ENCODE measurements around the gene SLC14A1.

SLC14A1 gene

DNA sequence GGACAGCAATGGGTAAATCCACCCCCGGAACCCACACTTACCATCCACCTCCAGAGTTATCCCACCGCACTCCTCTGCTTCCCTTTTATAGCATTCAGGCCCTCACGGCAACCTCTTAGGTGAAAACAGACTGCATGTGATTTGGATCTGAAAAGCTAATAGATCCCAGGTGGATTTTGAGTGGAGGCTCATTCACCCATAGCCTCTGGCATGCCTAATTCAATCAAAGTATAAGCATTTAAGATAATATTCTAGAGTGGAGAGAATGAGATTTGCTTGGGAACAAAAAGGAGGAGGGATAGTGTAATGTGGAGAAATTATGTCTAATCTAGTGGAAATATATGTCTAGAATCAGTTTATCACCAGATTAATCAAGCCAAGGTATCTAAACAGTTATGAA lies 17.1 kb downstream of the SLC14A1 start:
- no peak for TF ChIP-seq FOXP2 (optimal IDR thresholded peaks at IDR 0.05; ENCODE audit: borderline replicate concordance, extremely low read depth, extremely low read length, insufficient read depth)
- no peak for TF ChIP-seq REST (IDR thresholded peaks at IDR 0.05; ENCODE audit: insufficient read depth in 1 of 2, low read depth in 2 of 2, low read length in 2 of 2)
- no peak for TF ChIP-seq TAF1 (IDR thresholded peaks at IDR 0.05; ENCODE audit: borderline replicate concordance, insufficient read depth, low read length)
- TF ChIP-seq POLR2AphosphoS5 (IDR thresholded peaks at IDR 0.05; ENCODE audit: low read depth, low read length), result no peak
- no peak for TF ChIP-seq SIN3A (IDR thresholded peaks at IDR 0.05; ENCODE audit: borderline replicate concordance, insufficient read depth, low read length)

DNA sequence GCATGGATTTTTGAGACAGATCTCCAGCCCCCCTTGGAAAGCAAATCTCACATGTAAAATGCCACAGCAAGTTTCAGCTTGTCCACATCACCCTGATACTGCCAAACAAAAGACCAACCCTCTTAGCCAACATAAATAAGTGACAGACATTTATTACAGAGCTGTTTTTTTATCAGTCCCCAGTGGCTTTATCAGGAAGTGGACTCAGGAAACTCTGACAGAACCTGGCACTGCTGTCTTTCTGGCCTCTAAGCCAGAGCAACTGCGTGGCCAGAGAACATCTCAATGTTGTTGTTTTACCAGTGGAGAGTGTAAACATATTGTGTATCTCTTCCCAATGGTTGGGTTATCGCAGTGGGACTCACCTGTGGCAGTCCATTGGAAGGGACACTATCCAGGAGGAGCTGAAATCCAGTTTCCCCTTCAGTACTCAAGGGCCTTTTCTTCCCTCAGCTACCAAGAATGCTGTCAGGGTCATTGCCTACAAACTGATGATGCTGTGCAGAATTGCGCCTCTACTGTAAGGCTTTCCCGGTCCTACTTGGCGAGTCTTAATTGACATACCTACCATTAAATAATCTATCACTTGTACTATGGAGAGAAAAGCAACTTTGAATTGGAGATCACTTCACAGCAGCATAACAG lies 22.0 kb downstream of the SLC14A1 start:
- TF ChIP-seq TAF1 (IDR thresholded peaks at IDR 0.05; ENCODE audit: borderline replicate concordance, insufficient read depth, low read length), result no peak
- no peak for TF ChIP-seq SIN3A (IDR thresholded peaks at IDR 0.05; ENCODE audit: borderline replicate concordance, insufficient read depth, low read length)
- TF ChIP-seq REST (IDR thresholded peaks at IDR 0.05; ENCODE audit: insufficient read depth in 1 of 2, low read depth in 2 of 2, low read length in 2 of 2), result no peak
- TF ChIP-seq POLR2AphosphoS5 (IDR thresholded peaks at IDR 0.05; ENCODE audit: low read depth, low read length), result no peak
- no peak for TF ChIP-seq FOXP2 (optimal IDR thresholded peaks at IDR 0.05; ENCODE audit: borderline replicate concordance, extremely low read depth, extremely low read length, insufficient read depth)

DNA sequence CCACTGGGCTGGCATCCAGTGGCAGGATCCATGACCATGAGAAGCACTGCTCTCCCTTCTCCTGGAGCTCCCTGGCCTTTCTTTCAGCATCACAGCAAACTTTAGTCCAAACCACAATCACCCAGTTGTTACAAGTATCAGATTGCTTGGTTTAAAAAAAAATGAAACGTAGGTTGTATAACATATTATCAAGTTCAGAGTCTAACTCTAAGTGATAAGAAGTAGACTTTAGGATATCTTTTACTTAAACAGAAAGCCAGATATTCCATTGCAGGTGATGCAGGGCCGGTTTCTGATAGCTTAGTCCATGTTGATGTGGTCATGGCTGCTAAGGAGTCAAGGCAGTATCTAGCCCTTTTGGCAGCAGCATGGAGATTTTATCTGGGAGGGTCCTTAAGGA lies 24.5 kb downstream of the SLC14A1 start:
- no peak for TF ChIP-seq TAF1 (IDR thresholded peaks at IDR 0.05; ENCODE audit: borderline replicate concordance, insufficient read depth, low read length)
- no peak for TF ChIP-seq SIN3A (IDR thresholded peaks at IDR 0.05; ENCODE audit: borderline replicate concordance, insufficient read depth, low read length)
- TF ChIP-seq POLR2AphosphoS5 (IDR thresholded peaks at IDR 0.05; ENCODE audit: low read depth, low read length), result no peak
- no peak for TF ChIP-seq REST (IDR thresholded peaks at IDR 0.05; ENCODE audit: insufficient read depth in 1 of 2, low read depth in 2 of 2, low read length in 2 of 2)
- TF ChIP-seq FOXP2 (optimal IDR thresholded peaks at IDR 0.05; ENCODE audit: borderline replicate concordance, extremely low read depth, extremely low read length, insufficient read depth), result no peak

GRCh38 chr18:45749918-45750689 lies 26.1 kb downstream of the SLC14A1 start:
- TF ChIP-seq REST (IDR thresholded peaks at IDR 0.05; ENCODE audit: insufficient read depth in 1 of 2, low read depth in 2 of 2, low read length in 2 of 2), result no peak
- no peak for TF ChIP-seq TAF1 (IDR thresholded peaks at IDR 0.05; ENCODE audit: borderline replicate concordance, insufficient read depth, low read length)
- TF ChIP-seq POLR2AphosphoS5 (IDR thresholded peaks at IDR 0.05; ENCODE audit: low read depth, low read length), result no peak
- TF ChIP-seq SIN3A (IDR thresholded peaks at IDR 0.05; ENCODE audit: borderline replicate concordance, insufficient read depth, low read length), result no peak
- no peak for TF ChIP-seq FOXP2 (optimal IDR thresholded peaks at IDR 0.05; ENCODE audit: borderline replicate concordance, extremely low read depth, extremely low read length, insufficient read depth)
